K562 (cell line): ENCODE data around the gene TBC1D2. TPM values are rescaled to one million over a fixed set of nuclear protein-coding genes. Genes with fewer than 3 reads are reported as not detected.

Experiments
- ATAC-seq: fragments of 200-7000 bp; cut with Tn5 transposase; 3 replicates; pipeline ENCODE4 v1.9.1; 2020; ENCODE audit warnings: moderate library complexity
- BruUV-seq: library from RNA; stranded (reverse); fragments of 400-500 nt; replicated peaks from 2 replicates; lab custom pipeline; 2021; lab: Mats Ljungman, UMichigan
- CTCF ChIA-PET: fragments of 300-600 bp; formaldehyde crosslinking; extraction: SDS; loops from one replicate; lab custom pipeline; 2021; ENCODE audit warnings: low intra/inter-chr PET ratio; lab: Yijun Ruan, JAX
- POLR2A ChIA-PET: fragments of 300-600, 350-650 bp; sonication (Branson Sonifier 250); formaldehyde crosslinking; extraction: SDS; loops from one replicate; lab custom pipeline; 2021; ENCODE audit warnings: antibody characterized with exemption, inconsistent platforms; lab: Yijun Ruan, JAX
- DNase-seq, 4 experiments: peaks; one replicate each; pipeline versions ENCODE4 v3.0.0 to v3.0.0-alpha.2; 2011 to 2018; ENCODE audit warnings: low spot score in 3 of 4, mixed read lengths in 3 of 4; ENCODE audit errors: extremely low read depth in 1 of 4
- FAIRE-seq: peaks from 2 replicates; lab custom pipeline; 2011; peaks lifted over from hg19 to GRCh38; lab: Jason Lieb, UNC
- H2AFZ ChIP-seq: 2 replicates; pipeline ENCODE4 v1.6.0; 2011; ENCODE audit warnings: low read depth, low read length, control low read depth, inconsistent platforms
- H3K27ac ChIP-seq: fragments of 200-600 bp; 3 replicates; pipeline ENCODE4 v1.8.0; 2011; ENCODE audit warnings: low read depth, mild to moderate bottlenecking, control low read depth, inconsistent platforms, low read length, moderate library complexity, mixed read lengths; ENCODE audit errors: extremely low read depth
- H3K27me3 ChIP-seq, 2 experiments: fragments of 300-600 bp in 1 of 2; 2 replicates in 1 of 2; 3 replicates in 1 of 2; pipeline versions ENCODE4 v1.6.0 to v1.8.0; 2011; ENCODE audit warnings: inconsistent platforms in 2 of 2, low read length in 2 of 2, mild to moderate bottlenecking in 1 of 2, mixed read lengths in 1 of 2, moderate library complexity in 1 of 2; ENCODE audit not compliant: control insufficient read depth in 2 of 2, insufficient read depth in 2 of 2
- H3K36me3 ChIP-seq: fragments of 300-600 bp; 3 replicates; pipeline ENCODE4 v1.8.0; 2011; ENCODE audit warnings: mild to moderate bottlenecking, low read length, inconsistent platforms; ENCODE audit not compliant: control insufficient read depth, insufficient read depth
- H3K4me1 ChIP-seq, 2 experiments: fragments of 200-600 bp in 1 of 2; replicated peaks in 1 of 2; 2 replicates in 1 of 2; 3 replicates in 1 of 2; pipeline versions ENCODE4 v1.5.1 to v1.8.0; 2011; ENCODE audit warnings: inconsistent platforms in 2 of 2, low read length in 2 of 2, mild to moderate bottlenecking in 1 of 2, mixed read lengths in 1 of 2, moderate library complexity in 1 of 2; ENCODE audit not compliant: control insufficient read depth in 2 of 2, insufficient read depth in 2 of 2
- H3K4me2 ChIP-seq: 2 replicates; pipeline ENCODE4 v1.6.1; 2011; ENCODE audit warnings: low read length, control low read depth, inconsistent platforms, mixed read lengths; ENCODE audit not compliant: insufficient read depth
- H3K4me3 ChIP-seq: fragments of 200-600 bp; sonication (generic), shearing (Covaris generic); 2 replicates; pipeline ENCODE4 v1.5.1; 2016; ENCODE audit warnings: control low read depth, inconsistent platforms
- H3K79me2 ChIP-seq: fragments of 200-600 bp; 3 replicates; pipeline ENCODE4 v1.8.0; 2011; ENCODE audit warnings: low read length, inconsistent platforms; ENCODE audit not compliant: control insufficient read depth, insufficient read depth
- H3K9ac ChIP-seq, 2 experiments: 2 replicates each; pipeline versions ENCODE4 v1.6.0 to v1.6.1; 2011; ENCODE audit warnings: low read depth in 2 of 2, low read length in 2 of 2, control low read depth in 1 of 2, inconsistent platforms in 1 of 2, mild to moderate bottlenecking in 1 of 2, mixed read lengths in 1 of 2; ENCODE audit not compliant: insufficient read depth in 1 of 2
- H3K9me1 ChIP-seq: one replicate; pipeline ENCODE4 v1.6.0; 2011; ENCODE audit warnings: inconsistent platforms, mild to moderate bottlenecking, low read length, moderate library complexity; ENCODE audit not compliant: control insufficient read depth, insufficient read depth
- H3K9me3 ChIP-seq: replicated peaks from 2 replicates; pipeline ENCODE4 v1.5.1; 2011; ENCODE audit warnings: low read depth, low read length, inconsistent platforms; ENCODE audit not compliant: control insufficient read depth, insufficient read depth
- H4K20me1 ChIP-seq: replicated peaks from 2 replicates; pipeline ENCODE4 v1.6.1; 2011; ENCODE audit warnings: low read length, inconsistent platforms, mixed read lengths; ENCODE audit not compliant: control insufficient read depth, insufficient read depth
- BRF2 ChIP-seq: IDR thresholded peaks from 3 replicates; pipeline ENCODE4 v1.6.1; 2011; ENCODE audit warnings: borderline replicate concordance, mild to moderate bottlenecking; ENCODE audit not compliant: insufficient read length, insufficient read depth
- DIDO1 ChIP-seq: fragments of 450-650 bp; IDR thresholded peaks from 2 replicates; pipeline ENCODE4 v1.6.1; 2016; ENCODE audit warnings: low read depth, missing biosample characterization, missing genetic modification characterization
- TCF7L2 ChIP-seq: fragments of 150-350 bp; IDR thresholded peaks from 2 replicates; pipeline ENCODE4 v1.6.1; 2016; ENCODE audit warnings: low read depth, mild to moderate bottlenecking, low read length, moderate library complexity
- ZNF174 ChIP-seq: fragments of 250-450 bp; sonication (Bioruptor Pico); IDR thresholded peaks from 2 replicates; pipeline ENCODE4 v1.4.0; 2020; ENCODE audit warnings: mild to moderate bottlenecking
- WGBS: fragments of 100-300 bp; shearing (Covaris generic); methylation state at CpG from one replicate; pipeline ENCODE4 v1.1.6; 2016; ENCODE audit warnings: low coverage, mixed read lengths; ENCODE audit not compliant: insufficient coverage; ENCODE audit errors: missing lambda C conversion rate; 5-methylcytosine and 5-hydroxymethylcytosine counted together
- in situ Hi-C: fragments of 300-500 bp; cut with MboI; formaldehyde crosslinking; loops from 4 replicates; pipeline ENCODE4 v1.15.0; 2018; ENCODE audit warnings: inconsistent platforms, mixed read lengths
- intact Hi-C: fragments of 100-400 bp; cut with micrococcal nuclease; formaldehyde crosslinking; loops from 2 replicates; pipeline ENCODE4 v1.14.2; 2022
- polyA plus RNA-seq, 8 experiments: library from polyadenylated mRNA; depleted of rRNA in 4 of 8; stranded (reverse) in 5 of 8; unstranded in 3 of 8; fragments of >200 nt; fragmentation: Nextera tagmentation in 2 of 8; fragmentation: Illumina TruSeq in 1 of 8; extraction: Ambion mirVana in 2 of 8; extraction: Trizol in 1 of 8; gene quantifications; 2 replicates each; pipeline versions ENCODE4 v1.2.1 to v1.2.3, GENCODE V29; 2011 to 2014; ENCODE audit warnings: inconsistent platforms in 1 of 8, missing spikeins in 1 of 8
- total RNA-seq, 7 experiments: library from RNA; depleted of rRNA in 6 of 7; stranded (reverse); fragments of >200 nt in 6 of 7; fragmentation: Illumina TruSeq in 2 of 7; extraction: Trizol in 2 of 7; gene quantifications; 2 replicates each; pipeline versions ENCODE4 v1.2.1 to v1.2.3, GENCODE V29; 2011 to 2021; ENCODE audit warnings: low replicate concordance in 1 of 7

Gene TBC1D2
- total and polyA plus RNA-seq, 9 of the 15 experiments (the other 6 are each of a cell fraction or from before 2014, with no cell fraction given) = 0.10 to 7.0 (median 2.5) TPM

GRCh38 chr9:98232926-98233325, 22.5 kb downstream of the TBC1D2 start:
- Histone ChIP-seq H3K27me3 (no peaks in the 10 kb centered on the region), H3K36me3 (peaks cover 28% of the 10 kb centered on the region; the same call in 2 of the 3 replicates), H3K4me2 (no peak overlapping the region), H3K27ac (no peak overlapping the region), H3K9ac (peak overlapping the region in 1 of 2 experiments; percentile 57; a peak in 1 of 4 replicates), H3K9me1 (no peaks in the 10 kb centered on the region), H3K9me3 (no peaks in the 10 kb centered on the region), H4K20me1 (no peaks in the 10 kb centered on the region), H3K4me3 (no peak overlapping the region), H3K79me2 (no peaks in the 10 kb centered on the region), H2AFZ (no peak overlapping the region), H3K4me1 (peaks cover 24 to 31% of the 10 kb centered on the region in 2 experiments; a peak in 4 of 5 replicates)
- TF ChIP-seq DIDO1 (tag) = no peak
- no peak for TF ChIP-seq BRF2
- TF ChIP-seq ZNF174 = no peak
- TF ChIP-seq TCF7L2 = no peak
- POLR2A ChIA-PET = interaction anchor here (0.5 to 0.8 kb wide), 4 partner anchors 11 to 143 kb away, joined by 3 read pairs; partner anchors contain the start of gene TBC1D2
- intact Hi-C loops = no loop called here
- CTCF ChIA-PET = no interaction called here
- in situ Hi-C loops = no loop called here
- FAIRE-seq (no peak), DNase-seq (no peak), ATAC-seq (no peak)
- BruUV-seq = no TSS peak
- WGBS = 77% methylated on average over 4 of the region's 5 CpGs
